GM23338 (cell line): ENCODE data around the gene GNAT1. TPM values are rescaled to one million over a fixed set of nuclear protein-coding genes. Genes with fewer than 3 reads are reported as not detected.

ENCODE experiments used
- ATAC-seq: fragments of 200-7000 bp; cut with Tn5 transposase; 3 replicates; pipeline ENCODE4 v1.9.1; 2020
- DNase-seq: peaks from one replicate; pipeline ENCODE4 v3.0.0-alpha.2; 2015; ENCODE audit warnings: low spot score
- H2AFZ ChIP-seq: fragments of 200-600 bp; sonication (generic); 2 replicates; pipeline ENCODE4 v1.8.0; 2016; ENCODE audit warnings: antibody characterized with exemption, mild to moderate bottlenecking, moderate library complexity
- H3F3A ChIP-seq: fragments of 200-600 bp; sonication (generic); replicated peaks from 2 replicates; pipeline ENCODE4 v1.8.0; 2017; ENCODE audit warnings: antibody characterized with exemption, mixed run types, low read depth
- H3K27ac ChIP-seq: fragments of 200-600 bp; sonication (generic); 2 replicates; pipeline ENCODE4 v1.6.1; 2016; ENCODE audit warnings: low read depth
- H3K27me3 ChIP-seq: fragments of 200-600 bp; sonication (generic); 2 replicates; pipeline ENCODE4 v1.8.0; 2016; ENCODE audit warnings: mild to moderate bottlenecking, mixed run types, moderate library complexity; ENCODE audit not compliant: insufficient read depth
- H3K36me3 ChIP-seq: fragments of 200-600 bp; sonication (generic); 2 replicates; pipeline ENCODE4 v1.8.0; 2016; ENCODE audit warnings: mild to moderate bottlenecking; ENCODE audit not compliant: insufficient read depth
- H3K4me1 ChIP-seq: fragments of 200-600 bp; sonication (generic); 2 replicates; pipeline ENCODE4 v1.8.0; 2016; ENCODE audit warnings: mild to moderate bottlenecking, moderate library complexity; ENCODE audit not compliant: insufficient read depth
- H3K4me2 ChIP-seq: fragments of 200-600 bp; sonication (generic); 2 replicates; pipeline ENCODE4 v1.7.1; 2017; ENCODE audit warnings: mixed run types
- H3K4me3 ChIP-seq: fragments of 200-600 bp; sonication (generic); 2 replicates; pipeline ENCODE4 v1.6.1; 2016; ENCODE audit warnings: mixed run types
- H3K79me2 ChIP-seq: fragments of 200-600 bp; sonication (generic); replicated peaks from 2 replicates; pipeline ENCODE4 v1.8.0; 2017; ENCODE audit warnings: mild to moderate bottlenecking; ENCODE audit not compliant: insufficient read depth
- H3K9me2 ChIP-seq: fragments of 200-600 bp; sonication (generic); 2 replicates; pipeline ENCODE4 v1.8.0; 2017; ENCODE audit not compliant: insufficient read depth
- H4K20me1 ChIP-seq: fragments of 200-600 bp; sonication (generic); replicated peaks from 2 replicates; pipeline ENCODE4 v1.8.0; 2017; ENCODE audit warnings: mild to moderate bottlenecking; ENCODE audit not compliant: insufficient read depth
- H3K27ac Mint-ChIP-seq: 2 replicates; pipeline ENCODE4 v1.8.0; 2020; ENCODE audit warnings: inconsistent platforms, mild to moderate bottlenecking, moderate library complexity, mixed read lengths
- H3K27me3 Mint-ChIP-seq: 3 replicates; pipeline ENCODE4 v1.8.0; 2022; ENCODE audit warnings: low read depth, mild to moderate bottlenecking, moderate library complexity, mixed read lengths, inconsistent platforms; ENCODE audit not compliant: insufficient read depth, poor library complexity
- H3K36me3 Mint-ChIP-seq: 3 replicates; pipeline ENCODE4 v1.8.0; 2021; ENCODE audit warnings: low read depth, mild to moderate bottlenecking, inconsistent platforms, moderate library complexity, mixed read lengths
- H3K4me1 Mint-ChIP-seq: 3 replicates; pipeline ENCODE4 v1.8.0; 2020; ENCODE audit warnings: mild to moderate bottlenecking, inconsistent platforms, mixed read lengths
- H3K4me3 Mint-ChIP-seq: 3 replicates; pipeline ENCODE4 v1.8.0; 2021; ENCODE audit warnings: moderate library complexity, mild to moderate bottlenecking, inconsistent platforms, mixed read lengths
- H3K9me3 Mint-ChIP-seq: 3 replicates; pipeline ENCODE4 v1.8.0; 2020; ENCODE audit warnings: moderate library complexity, mild to moderate bottlenecking, inconsistent platforms, mixed read lengths
- CREB1 ChIP-seq: fragments of 250-450 bp; sonication (Bioruptor Pico); IDR thresholded peaks from 2 replicates; pipeline ENCODE4 v1.5.0; 2020; ENCODE audit warnings: low read depth, mild to moderate bottlenecking, moderate library complexity
- ETS1 ChIP-seq: IDR thresholded peaks from 2 replicates; pipeline ENCODE4 v1.6.1; 2016; ENCODE audit warnings: antibody characterized with exemption
- EZH2 ChIP-seq: fragments of 200-600 bp; sonication (generic); IDR thresholded peaks from one replicate; pipeline ENCODE4 v1.8.0; 2017; ENCODE audit warnings: antibody characterized with exemption, mild to moderate bottlenecking, low read depth; ENCODE audit not compliant: unreplicated experiment
- EZH2phosphoT487 ChIP-seq: fragments of 200-600 bp; sonication (generic); IDR thresholded peaks from one replicate; pipeline ENCODE4 v1.8.1; 2018; ENCODE audit warnings: antibody characterized with exemption; ENCODE audit not compliant: unreplicated experiment
- JUNB ChIP-seq: IDR thresholded peaks from one replicate; pipeline ENCODE4 v1.6.1; 2016; ENCODE audit warnings: antibody characterized with exemption; ENCODE audit not compliant: unreplicated experiment
- NANOG ChIP-seq: IDR thresholded peaks from 2 replicates; pipeline ENCODE4 v1.6.1; 2016; ENCODE audit warnings: antibody characterized with exemption, borderline replicate concordance
- POLR2AphosphoS5 ChIP-seq: IDR thresholded peaks from 2 replicates; pipeline ENCODE4 v1.6.1; 2016; ENCODE audit warnings: antibody characterized with exemption, low read depth
- REST ChIP-seq: IDR thresholded peaks from one replicate; pipeline ENCODE4 v1.6.1; 2018; ENCODE audit warnings: antibody characterized with exemption; ENCODE audit not compliant: unreplicated experiment
- STAT1 ChIP-seq: IDR thresholded peaks from one replicate; pipeline ENCODE4 v1.6.1; 2016; ENCODE audit warnings: antibody characterized with exemption; ENCODE audit not compliant: unreplicated experiment
- ZNF114 ChIP-seq: fragments of 250-450 bp; sonication (Bioruptor Pico); IDR thresholded peaks from 2 replicates; pipeline ENCODE4 v1.5.0; 2020; ENCODE audit warnings: mild to moderate bottlenecking, moderate library complexity
- polyA plus RNA-seq: library from polyadenylated mRNA; unstranded; fragments of >200 nt; fragmentation: Nextera tagmentation; extraction: Ambion mirVana; gene quantifications from 2 replicates; pipeline ENCODE4 v1.2.1, GENCODE V29; 2016
- total RNA-seq: library from RNA; depleted of rRNA; stranded (reverse); fragments of >200 nt; shearing (Covaris generic); gene quantifications from 2 replicates; pipeline ENCODE4 v1.2.3, GENCODE V29; 2014

Gene GNAT1
- total and polyA plus RNA-seq, 2 experiments from 2014 or later = not detected

- H3K9me3 Mint-ChIP-seq = no peaks in the 10 kb centered on the region
- peaks cover 24% of the 10 kb centered on the region for H3K4me1 Mint-ChIP-seq
- H2AFZ ChIP-seq = no peak overlapping the region
- H3K4me1 ChIP-seq = peaks cover 16% of the 10 kb centered on the region
- H3K4me3 Mint-ChIP-seq = no peak overlapping the region; the same call in 2 of the 3 replicates
- no peaks in the 10 kb centered on the region for H4K20me1 ChIP-seq
- H3K27ac Mint-ChIP-seq = no peak overlapping the region
- no peak overlapping the region for H3K4me3 ChIP-seq
- no peaks in the 10 kb centered on the region for H3K36me3 ChIP-seq
- peaks cover 13% of the 10 kb centered on the region for H3F3A ChIP-seq
- H3K27ac ChIP-seq = no peak overlapping the region
- H3K4me2 ChIP-seq = no peak overlapping the region
- no peaks in the 10 kb centered on the region for H3K36me3 Mint-ChIP-seq
- DNase-seq = no peak
- H3K27me3 Mint-ChIP-seq = peaks cover 35% of the 10 kb centered on the region
- 0 out of 2 replicates have a peak, but pooled peaks cover 6% of the 10 kb centered on the region for H3K79me2 ChIP-seq
- ATAC-seq = no peak
- H3K9me2 ChIP-seq = no peaks in the 10 kb centered on the region
- no peak for TF ChIP-seq JUNB
- TF ChIP-seq REST = no peak
- TF ChIP-seq ETS1 = no peak
- peaks cover 4% of the 10 kb centered on the region for H3K27me3 ChIP-seq
Observed at GRCh38 chr3:50229490-50229889, 38.1 kb downstream of the GNAT1 start.

- ATAC-seq (no peak), DNase-seq (no peak)
- no peaks in the 10 kb centered on the region for H3K9me3 Mint-ChIP-seq
- H3F3A ChIP-seq = peaks cover 17% of the 10 kb centered on the region
- H3K4me1 Mint-ChIP-seq = peaks cover 24% of the 10 kb centered on the region
- H3K27ac Mint-ChIP-seq = no peak overlapping the region
- no peaks in the 10 kb centered on the region for H3K36me3 Mint-ChIP-seq
- no peak overlapping the region for H3K4me3 ChIP-seq
- no peaks in the 10 kb centered on the region for H3K36me3 ChIP-seq
- no peak overlapping the region for H3K27ac ChIP-seq
- H2AFZ ChIP-seq = no peak overlapping the region
- H4K20me1 ChIP-seq = no peaks in the 10 kb centered on the region
- peaks cover 29% of the 10 kb centered on the region for H3K27me3 Mint-ChIP-seq
- H3K27me3 ChIP-seq = peaks cover 4% of the 10 kb centered on the region
- no peak overlapping the region for H3K4me3 Mint-ChIP-seq
- H3K4me2 ChIP-seq = no peak overlapping the region
- peaks cover 16% of the 10 kb centered on the region for H3K4me1 ChIP-seq
- H3K9me2 ChIP-seq = no peaks in the 10 kb centered on the region
- no peak for TF ChIP-seq STAT1
- no peak for TF ChIP-seq REST
- TF ChIP-seq POLR2AphosphoS5 = no peak
- TF ChIP-seq EZH2 = no peak
- TF ChIP-seq NANOG = no peak
- TF ChIP-seq EZH2phosphoT487 = no peak
- no peak for TF ChIP-seq CREB1 (CRISPR knock-in tag)
- TF ChIP-seq ZNF114 (CRISPR knock-in tag) = no peak
- 0 out of 2 replicates have a peak, but pooled peaks cover 6% of the 10 kb centered on the region for H3K79me2 ChIP-seq
Observed at GRCh38 chr3:50230104-50230793, 38.8 kb downstream of the GNAT1 start.
